ENCODE results near the gene KRTAP10-4. TPM values are rescaled to one million over a fixed set of nuclear protein-coding genes. Genes with fewer than 3 reads are reported as not detected.

The KRTAP10-4 gene
- total and polyA plus RNA-seq, 2 experiments from 2014 or later = not detected

DNA sequence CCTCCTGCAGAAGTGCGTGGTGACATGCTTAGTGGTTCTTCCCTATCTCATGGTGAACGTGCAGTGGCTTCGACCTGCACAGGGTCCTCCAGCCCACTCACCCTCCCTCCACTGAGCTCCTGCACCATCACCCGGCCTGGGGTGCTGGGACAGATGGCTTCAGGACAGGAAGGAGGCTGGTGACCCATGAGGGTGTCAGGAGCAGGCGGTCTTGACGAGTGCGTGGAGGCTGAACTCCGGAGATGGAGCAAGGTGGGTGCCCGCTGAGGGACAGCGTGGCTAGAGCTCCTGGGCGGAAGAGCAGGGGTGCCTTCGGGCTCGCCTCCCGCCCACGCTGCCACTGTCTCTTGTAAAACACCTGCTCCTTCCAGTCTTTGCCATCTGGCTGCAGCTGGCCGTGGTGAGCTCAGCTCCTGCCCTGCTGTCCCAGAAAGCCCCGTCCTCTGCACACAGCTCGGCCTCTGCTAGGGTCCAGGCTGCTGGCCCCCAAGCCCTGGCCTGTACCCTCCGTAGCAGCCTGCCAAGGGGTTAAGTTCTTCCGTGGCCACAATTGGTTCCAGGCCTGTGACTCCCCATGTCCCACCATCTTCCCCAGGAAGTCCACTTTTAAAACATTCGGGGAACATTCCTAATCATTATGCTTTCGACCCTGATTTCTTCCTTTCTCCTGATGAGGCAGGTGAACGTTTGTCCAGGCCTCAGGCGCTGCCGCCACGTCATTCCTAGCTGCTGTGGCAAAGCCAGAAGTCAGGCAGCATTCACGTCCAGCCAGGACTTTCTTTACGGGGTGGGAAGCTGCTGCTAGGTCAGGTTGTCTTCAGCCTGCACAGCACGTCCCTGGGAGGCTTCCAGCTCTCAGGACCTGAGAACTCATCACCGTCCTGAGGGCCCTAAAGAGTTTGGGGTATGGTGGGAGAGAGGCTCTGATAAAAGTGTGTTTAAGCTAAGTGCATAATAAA lies 41.6 kb upstream of the KRTAP10-4 start:
- ATAC-seq = no peak
- no peaks in the 10 kb centered on the region for H3K79me2 ChIP-seq (replicated peaks; ENCODE audit: insufficient read depth)
- no peak for DNase-seq (ENCODE audit: low spot score)
- H3F3A ChIP-seq (replicated peaks; ENCODE audit: low read depth) = no peaks in the 10 kb centered on the region
- Mint-ChIP-seq H3K27ac (no peak overlapping the region), H3K36me3 (ENCODE audit: low read depth) (no peaks in the 10 kb centered on the region), H3K4me3 (no peak overlapping the region), H3K4me1 (peaks cover 3% of the 10 kb centered on the region; the same call in 2 of the 3 replicates), H3K9me3 (peaks cover 4% of the 10 kb centered on the region; the same call in 1 of the 3 replicates), H3K27me3 (ENCODE audit: insufficient read depth, low read depth, poor library complexity) (peaks cover 6% of the 10 kb centered on the region)
- no peak overlapping the region for H3K27ac ChIP-seq (ENCODE audit: low read depth)
- no peaks in the 10 kb centered on the region for H4K20me1 ChIP-seq (replicated peaks; ENCODE audit: insufficient read depth)
- no peaks in the 10 kb centered on the region for H3K4me1 ChIP-seq (ENCODE audit: insufficient read depth)
- H3K36me3 ChIP-seq (ENCODE audit: insufficient read depth) = no peaks in the 10 kb centered on the region
- H2AFZ ChIP-seq = no peak overlapping the region
- no peak for TF ChIP-seq ZNF114 (CRISPR knock-in tag; IDR thresholded peaks at IDR 0.05)
- no peak for TF ChIP-seq EZH2phosphoT487 (IDR thresholded peaks at IDR 0.05; ENCODE audit: unreplicated experiment)
- no peak for TF ChIP-seq POLR2AphosphoS5 (IDR thresholded peaks at IDR 0.05; ENCODE audit: low read depth)
- no peak for TF ChIP-seq REST (IDR thresholded peaks at IDR 0.05; ENCODE audit: unreplicated experiment)
- TF ChIP-seq ZNF462 (CRISPR knock-in tag; IDR thresholded peaks at IDR 0.05) = no peak
- no peak for TF ChIP-seq EZH2 (IDR thresholded peaks at IDR 0.05; ENCODE audit: low read depth, unreplicated experiment)
- TF ChIP-seq CTCF (conservative IDR thresholded peaks at IDR 0.05; ENCODE audit: low read depth in 2 of 2) = no peak
- no peak for TF ChIP-seq JUNB (IDR thresholded peaks at IDR 0.05; ENCODE audit: unreplicated experiment)
- TF ChIP-seq NANOG (IDR thresholded peaks at IDR 0.05; ENCODE audit: borderline replicate concordance) = no peak
- no peak for TF ChIP-seq ZNF331 (CRISPR knock-in tag; IDR thresholded peaks at IDR 0.05; ENCODE audit: low read depth)
- no peak overlapping the region for H3K4me3 ChIP-seq
- H3K4me2 ChIP-seq = no peak overlapping the region
- H3K27me3 ChIP-seq (ENCODE audit: insufficient read depth) = no peaks in the 10 kb centered on the region
- no peaks in the 10 kb centered on the region for H3K9me2 ChIP-seq (ENCODE audit: insufficient read depth)

Data from GM23338 (cell line).